ENCODE results near the gene RRAD. TPM values are rescaled to one million over a fixed set of nuclear protein-coding genes. Genes with fewer than 3 reads are reported as not detected.

Gene RRAD
- total RNA-seq, 1 experiment from 2014 or later, result 2.8 TPM

DNA sequence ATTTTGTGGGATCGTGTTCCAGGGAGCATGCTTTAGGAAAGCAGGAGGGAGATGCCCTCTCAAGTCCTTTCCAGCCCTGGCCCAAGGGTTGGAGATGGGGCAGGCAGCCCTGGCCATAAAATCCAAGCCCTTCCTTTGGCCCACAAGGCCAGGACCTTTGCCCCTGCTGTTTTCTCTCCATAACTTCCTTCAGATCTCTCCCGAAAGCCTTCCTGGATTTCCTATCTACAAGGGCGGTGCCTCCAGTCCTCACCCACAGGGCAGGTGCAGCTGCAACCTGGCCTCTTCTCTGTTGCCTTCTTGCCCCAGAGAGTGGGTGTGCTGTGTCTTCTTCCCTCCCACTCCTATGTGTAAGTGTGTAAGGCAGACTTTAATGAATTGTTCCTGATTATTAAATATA lies 53.5 kb downstream of the RRAD start:
- Histone ChIP-seq H3K27me3 (ENCODE audit: low read length) (no peaks in the 10 kb centered on the region), H3K9ac (ENCODE audit: low read length) (no peak overlapping the region), H2AFZ (ENCODE audit: low read length) (no peak overlapping the region), H3K36me3 (ENCODE audit: low read depth, low read length) (no peaks in the 10 kb centered on the region), H3K4me3 (ENCODE audit: low read length) (no peak overlapping the region), H4K20me1 (ENCODE audit: low read length) (no peaks in the 10 kb centered on the region), H3F3A (ENCODE audit: low read length, unreplicated experiment) (no peaks in the 10 kb centered on the region), H3K9me2 (replicated peaks; ENCODE audit: low read length) (no peaks in the 10 kb centered on the region), H3K9me3 (ENCODE audit: low read length) (no peaks in the 10 kb centered on the region), H3K4me1 (ENCODE audit: insufficient read depth, low read length) (peaks cover 9% of the 10 kb centered on the region), H3K27ac (ENCODE audit: low read length) (no peak overlapping the region), H3K4me2 (ENCODE audit: low read length) (no peak overlapping the region), H3K79me2 (ENCODE audit: low read length) (no peaks in the 10 kb centered on the region)
- POLR2A ChIA-PET (ENCODE audit: unreplicated experiment), result no interaction called here
- no TSS peak for BruUV-seq (replicated peaks)
- ATAC-seq (no peak), DNase-seq (no peak)
- CTCF ChIA-PET, result interaction anchor here (1.3 to 1.6 kb wide), 3 partner anchors 10 to 263 kb away, joined by 3 to 14 read pairs (median 8); partner anchors contain the start of gene NAE1
- no peak for TF ChIP-seq EZH2 (IDR thresholded peaks at IDR 0.05; ENCODE audit: low read length, unreplicated experiment)
- no peak for TF ChIP-seq CTCF (conservative IDR thresholded peaks at IDR 0.05; ENCODE audit: low read depth, low read length)
- TF ChIP-seq EZH2phosphoT487 (IDR thresholded peaks at IDR 0.05; ENCODE audit: borderline replicate concordance, low read length), result no peak
- intact Hi-C loops (cut with micrococcal nuclease), result loop anchor here (2.0 kb wide), 2 partner anchors 41 to 267 kb away; partner anchors contain the start of genes CMTM3 and NAE1

Other genes with a start within 250 kb of the RRAD start
- 16.9 and 17.0 TPM in 2 replicates for gene CMTM4, start 228.8 kb downstream of the RRAD start, total RNA-seq (2014; rRNA removed)
- 63.9 and 82.8 TPM in 2 replicates for gene DYNC1LI2, start 173.9 kb downstream of the RRAD start, total RNA-seq (2014; rRNA removed)
- 0.23 TPM in 1 of 2 replicates, not detected in the other for gene TERB1, start 124.0 kb downstream of the RRAD start, total RNA-seq (2014; rRNA removed)
- gene NAE1, start 94.6 kb downstream of the RRAD start, total RNA-seq (2014; rRNA removed), result 55.1 and 82.3 TPM in 2 replicates
- not detected in 2 replicates for gene CA7, start 81.1 kb downstream of the RRAD start, total RNA-seq (2014; rRNA removed)
- 2.8 and 12.7 TPM in 2 replicates for gene PDP2, start 45.0 kb downstream of the RRAD start, total RNA-seq (2014; rRNA removed)
- gene CDH16, start 6.7 kb downstream of the RRAD start, total RNA-seq (2014; rRNA removed), result not detected in 2 replicates
- 147 and 172 TPM in 2 replicates for gene CIAO2B, start 8.9 kb upstream of the RRAD start, total RNA-seq (2014; rRNA removed)
- 15.3 and 15.8 TPM in 2 replicates for gene CES2, start 10.0 kb upstream of the RRAD start, total RNA-seq (2014; rRNA removed)
- gene CES3, start 35.7 kb upstream of the RRAD start, total RNA-seq (2014; rRNA removed), result 0.26 and 0.58 TPM in 2 replicates
- 2.1 and 2.6 TPM in 2 replicates for gene CES4A, start 63.1 kb upstream of the RRAD start, total RNA-seq (2014; rRNA removed)
- gene CBFB, start 103.6 kb upstream of the RRAD start, total RNA-seq (2014; rRNA removed), result 50.6 and 103 TPM in 2 replicates
- 12.4 and 18.8 TPM in 2 replicates for gene PHAF1, start 184.4 kb upstream of the RRAD start, total RNA-seq (2014; rRNA removed)
- 2.3 and 2.8 TPM in 2 replicates for gene B3GNT9, start 225.5 kb upstream of the RRAD start, total RNA-seq (2014; rRNA removed)
- gene TRADD, start 234.4 kb upstream of the RRAD start, total RNA-seq (2014; rRNA removed), result 19.4 and 26.6 TPM in 2 replicates
- 8.7 and 13.1 TPM in 2 replicates for gene FBXL8, start 234.4 kb upstream of the RRAD start, total RNA-seq (2014; rRNA removed)
- 20.6 and 24.8 TPM in 2 replicates for gene HSF4, start 239.2 kb upstream of the RRAD start, total RNA-seq (2014; rRNA removed)
- 64.5 and 91.6 TPM in 2 replicates for gene NOL3, start 245.0 kb upstream of the RRAD start, total RNA-seq (2014; rRNA removed)